HepG2 (cell line): Measurements from ENCODE around the gene FAM89B. TPM values are rescaled to one million over a fixed set of nuclear protein-coding genes. Genes with fewer than 3 reads are reported as not detected.

Experiments used
- ATAC-seq: fragments of 200-7000 bp; cut with Tn5 transposase; 3 replicates; pipeline ENCODE4 v1.9.1; 2020; ENCODE audit warnings: mild to moderate bottlenecking, moderate library complexity
- BruUV-seq: library from RNA; stranded (reverse); fragments of 400-500 nt; replicated peaks from 2 replicates; lab custom pipeline; 2021; lab: Mats Ljungman, UMichigan
- CTCF ChIA-PET: fragments of 300-600 bp; formaldehyde crosslinking; extraction: SDS; loops from one replicate; lab custom pipeline; 2021; ENCODE audit warnings: low total read pairs, inconsistent platforms, low intra/inter-chr PET ratio; lab: Yijun Ruan, JAX
- POLR2A ChIA-PET: fragments of 350-600 bp; sonication (Branson Sonifier 250); formaldehyde crosslinking; loops from one replicate; lab custom pipeline; 2020; ENCODE audit warnings: antibody characterized with exemption, inconsistent platforms; lab: Yijun Ruan, JAX
- DNase-seq: peaks from one replicate; pipeline ENCODE4 v3.0.0-alpha.2; 2015; ENCODE audit warnings: low spot score
- FAIRE-seq: peaks from 3 replicates; lab custom pipeline; 2011; peaks lifted over from hg19 to GRCh38; lab: Jason Lieb, UNC
- H2AFZ ChIP-seq: one replicate; pipeline ENCODE4 v1.6.1; 2011; ENCODE audit warnings: low read length, inconsistent platforms
- H3K27ac ChIP-seq: fragments of 300-600 bp; 3 replicates; pipeline ENCODE4 v1.8.0; 2011; ENCODE audit warnings: mixed run types, mild to moderate bottlenecking, mixed read lengths, low read length, inconsistent platforms; ENCODE audit not compliant: insufficient read depth; ENCODE audit errors: extremely low read length
- H3K27me3 ChIP-seq, 2 experiments: fragments of 200-600 bp in 1 of 2; 2 replicates in 1 of 2; 3 replicates in 1 of 2; pipeline versions ENCODE4 v1.6.0 to v1.8.0; 2011; ENCODE audit warnings: low read length in 2 of 2, mild to moderate bottlenecking in 2 of 2, moderate library complexity in 2 of 2, inconsistent platforms in 1 of 2; ENCODE audit not compliant: insufficient read depth in 2 of 2, control insufficient read depth in 1 of 2
- H3K36me3 ChIP-seq, 2 experiments: fragments of 200-600 bp in 1 of 2; replicated peaks in 1 of 2; 2 replicates in 1 of 2; 3 replicates in 1 of 2; pipeline versions ENCODE4 v1.5.1 to v1.8.0; 2011; ENCODE audit warnings: low read length in 2 of 2, inconsistent platforms in 1 of 2; ENCODE audit not compliant: insufficient read depth in 2 of 2, control insufficient read depth in 1 of 2
- H3K4me1 ChIP-seq: 2 replicates; pipeline ENCODE4 v1.5.1; 2012; ENCODE audit warnings: low read length, inconsistent platforms; ENCODE audit not compliant: insufficient read depth
- H3K4me2 ChIP-seq: 2 replicates; pipeline ENCODE4 v1.6.0; 2011; ENCODE audit warnings: low read depth, low read length, inconsistent platforms
- H3K4me3 ChIP-seq, 3 experiments: fragments of 200-600 bp in 1 of 3; sonication (generic), shearing (Covaris generic) in 1 of 3; replicated peaks in 1 of 3; 2 replicates each; pipeline ENCODE4 v1.5.1; 2011 to 2016; ENCODE audit warnings: low read length in 3 of 3, inconsistent platforms in 2 of 3, low read depth in 2 of 3, mild to moderate bottlenecking in 2 of 3, control low read depth in 1 of 3, mixed read lengths in 1 of 3; ENCODE audit not compliant: insufficient read depth in 1 of 3
- H3K79me2 ChIP-seq: one replicate; pipeline ENCODE4 v1.6.1; 2011; ENCODE audit warnings: low read length, inconsistent platforms; ENCODE audit not compliant: insufficient read depth
- H3K9ac ChIP-seq: 2 replicates; pipeline ENCODE4 v1.6.0; 2011; ENCODE audit warnings: mild to moderate bottlenecking, low read depth, low read length, inconsistent platforms; ENCODE audit not compliant: insufficient read depth
- H3K9me3 ChIP-seq: 2 replicates; pipeline ENCODE4 v1.5.1; 2012; ENCODE audit warnings: mild to moderate bottlenecking, low read length
- H4K20me1 ChIP-seq: 2 replicates; pipeline ENCODE4 v1.6.0; 2011; ENCODE audit warnings: inconsistent platforms, mild to moderate bottlenecking, low read length, moderate library complexity; ENCODE audit not compliant: insufficient read depth
- AGO2 ChIP-seq: fragments of 200-400 bp; formaldehyde crosslinking; optimal IDR thresholded peaks from 2 replicates; pipeline ENCODE3; 2017; ENCODE audit warnings: mild to moderate bottlenecking, low read depth, low read length, moderate library complexity
- EZH2 ChIP-seq: conservative IDR thresholded peaks from 2 replicates; pipeline ENCODE4 v1.6.1; 2012; ENCODE audit warnings: mild to moderate bottlenecking, low read depth, low read length, moderate library complexity
- NKX3-1 ChIP-seq: sonication (generic); formaldehyde crosslinking; IDR thresholded peaks from 2 replicates; pipeline ENCODE4 v1.5.0; 2020; ENCODE audit warnings: missing genetic modification reagents
- RBFOX2 ChIP-seq: fragments of 200-400 bp; formaldehyde crosslinking; IDR thresholded peaks from 2 replicates; pipeline ENCODE4 v1.6.1; 2017; ENCODE audit warnings: low read depth, mild to moderate bottlenecking, low read length
- TAF15 ChIP-seq: fragments of 200-400 bp; formaldehyde crosslinking; IDR thresholded peaks from one replicate; pipeline ENCODE4 v1.6.1; 2018; ENCODE audit warnings: mild to moderate bottlenecking, low read depth, low read length; ENCODE audit not compliant: poor library complexity, severe bottlenecking
- ZNF501 ChIP-seq: sonication (generic); formaldehyde crosslinking; IDR thresholded peaks from 2 replicates; pipeline ENCODE4 v1.5.1; 2020; ENCODE audit warnings: mild to moderate bottlenecking, moderate library complexity, missing genetic modification reagents
- ZNF878 ChIP-seq: sonication (generic); formaldehyde crosslinking; IDR thresholded peaks from 2 replicates; pipeline ENCODE4 v1.8.1; 2023; ENCODE audit warnings: mild to moderate bottlenecking, missing genetic modification reagents, moderate library complexity
- WGBS: methylation state at CpG from one replicate; pipeline ENCODE4 v1.1.6; 2017; ENCODE audit warnings: low lambda C conversion rate; 5-methylcytosine and 5-hydroxymethylcytosine counted together
- in situ Hi-C: cut with HindIII; loops from 2 replicates; pipeline ENCODE4 v1.10.0; 2017; ENCODE audit warnings: low pct_unique_long_range_greater_than_20kb; ENCODE audit not compliant: extremely low pct_ligation_motif_present
- intact Hi-C: fragments of 100-400 bp; cut with micrococcal nuclease; formaldehyde crosslinking; loops from one replicate; pipeline ENCODE4 v1.10.0; 2022; ENCODE audit not compliant: unreplicated experiment
- polyA plus RNA-seq, 8 experiments: library from polyadenylated mRNA; depleted of rRNA in 3 of 8; stranded (reverse) in 7 of 8; unstranded in 1 of 8; fragments of >200 nt; fragmentation: Illumina TruSeq in 4 of 8; extraction: Trizol in 4 of 8; gene quantifications; 2 replicates each; pipeline versions ENCODE4 v1.2.1 to v1.2.3, GENCODE V29; 2011 to 2016; ENCODE audit warnings: low read depth in 4 of 8, missing spikeins in 1 of 8, mixed read lengths in 1 of 8; ENCODE audit not compliant: insufficient read depth in 1 of 8
- total RNA-seq, 5 experiments: library from RNA; depleted of rRNA; stranded (reverse); fragments of >200 nt; fragmentation: Illumina TruSeq; extraction: Trizol; gene quantifications; 2 replicates each; pipeline ENCODE4 v1.2.3, GENCODE V29; 2016; ENCODE audit warnings: low read depth in 1 of 5
- TF ChIP-seq, protein P1 (sequence below): sonication (generic); formaldehyde crosslinking; conservative IDR thresholded peaks from 2 replicates; pipeline ENCODE4 v1.8.0; 2022; ENCODE audit warnings: missing genetic modification reagents
- TF ChIP-seq, protein P2 (sequence below): IDR thresholded peaks from 2 replicates; pipeline ENCODE4 v1.6.1; 2012; ENCODE audit warnings: low read length, improper control_type of control experiment

FAM89B gene
- total and polyA plus RNA-seq, 2 of the 13 experiments (the other 11 are each of a cell fraction or from before 2014, with no cell fraction given) = 5.7 to 8.0 TPM

DNA sequence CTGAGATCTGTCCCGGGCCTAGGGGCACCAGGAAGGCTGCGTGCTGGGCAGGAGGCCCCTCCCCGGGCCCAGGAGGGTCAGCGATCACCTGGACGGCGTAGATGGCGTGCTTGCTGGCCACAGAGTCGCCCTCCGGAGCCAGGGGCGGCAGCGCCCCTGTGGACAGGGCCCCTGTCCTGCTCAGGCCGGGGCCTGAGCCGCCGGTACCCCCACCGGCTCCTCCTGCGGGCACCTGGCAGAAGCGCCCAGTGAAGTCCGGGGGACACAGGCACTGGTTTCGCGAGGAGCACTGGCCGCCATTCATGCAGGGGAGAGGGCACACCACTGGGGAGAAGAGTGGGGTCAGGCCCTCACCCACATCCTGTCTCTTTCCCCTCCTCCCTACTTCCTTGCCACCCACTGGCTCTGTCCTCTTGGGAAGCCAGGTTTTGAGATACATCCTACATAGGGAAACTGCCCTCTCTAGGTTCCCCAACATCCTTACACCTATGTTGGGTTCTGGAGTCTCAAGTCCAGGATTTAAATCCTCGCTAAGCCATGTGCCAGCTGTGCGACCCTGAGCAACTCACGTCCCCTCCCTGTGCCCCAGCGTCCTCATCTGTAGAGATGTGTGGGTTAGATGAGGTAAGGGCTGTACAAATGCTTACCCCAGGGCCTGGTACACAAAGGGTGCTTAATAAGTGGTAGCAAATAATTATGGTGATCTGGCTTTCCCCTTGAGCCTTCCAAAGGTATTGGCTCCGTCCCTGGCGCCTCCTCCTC lies 18.1 kb upstream of the FAM89B start:
- FAIRE-seq = no peak
- WGBS = 94% methylated on average over 16 of the region's 27 CpGs
- ATAC-seq = no peak

More for the DNA sequence above, 18.1 kb upstream of the FAM89B start:
- Histone ChIP-seq H3K9me3 (no peaks in the 10 kb centered on the region), H4K20me1 (peaks cover 10% of the 10 kb centered on the region; the same call in 1 of the 2 replicates), H3K9ac (no peak overlapping the region), H3K36me3 (peaks cover 0 to under 1% of the 10 kb centered on the region in 2 experiments; a peak in 2 of 5 replicates), H3K4me2 (no peak overlapping the region), H2AFZ (no peak overlapping the region), H3K79me2 (peaks cover 8% of the 10 kb centered on the region), H3K27ac (no peak overlapping the region), H3K4me3 (no peak overlapping the region), H3K4me1 (peaks cover 64% of the 10 kb centered on the region), H3K27me3 (no peaks in the 10 kb centered on the region)
- POLR2A ChIA-PET = no interaction called here
- BruUV-seq = no TSS peak
- in situ Hi-C loops = loop anchor here (10.0 kb wide), 1 partner anchor 301 kb away; the partner anchor contains the start of gene CFL1
- CTCF ChIA-PET = no interaction called here
- no peak for TF ChIP-seq NKX3-1 (CRISPR knock-in tag)
- TF ChIP-seq, protein P1, sequence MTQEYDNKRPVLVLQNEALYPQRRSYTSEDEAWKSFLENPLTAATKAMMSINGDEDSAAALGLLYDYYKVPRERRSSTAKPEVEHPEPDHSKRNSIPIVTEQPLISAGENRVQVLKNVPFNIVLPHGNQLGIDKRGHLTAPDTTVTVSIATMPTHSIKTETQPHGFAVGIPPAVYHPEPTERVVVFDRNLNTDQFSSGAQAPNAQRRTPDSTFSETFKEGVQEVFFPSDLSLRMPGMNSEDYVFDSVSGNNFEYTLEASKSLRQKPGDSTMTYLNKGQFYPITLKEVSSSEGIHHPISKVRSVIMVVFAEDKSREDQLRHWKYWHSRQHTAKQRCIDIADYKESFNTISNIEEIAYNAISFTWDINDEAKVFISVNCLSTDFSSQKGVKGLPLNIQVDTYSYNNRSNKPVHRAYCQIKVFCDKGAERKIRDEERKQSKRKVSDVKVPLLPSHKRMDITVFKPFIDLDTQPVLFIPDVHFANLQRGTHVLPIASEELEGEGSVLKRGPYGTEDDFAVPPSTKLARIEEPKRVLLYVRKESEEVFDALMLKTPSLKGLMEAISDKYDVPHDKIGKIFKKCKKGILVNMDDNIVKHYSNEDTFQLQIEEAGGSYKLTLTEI (CRISPR knock-in tag) = no peak
- no peak for TF ChIP-seq ZNF878 (CRISPR knock-in tag)
- peak; percentile 58 for TF ChIP-seq RBFOX2
- TF ChIP-seq, protein P2, sequence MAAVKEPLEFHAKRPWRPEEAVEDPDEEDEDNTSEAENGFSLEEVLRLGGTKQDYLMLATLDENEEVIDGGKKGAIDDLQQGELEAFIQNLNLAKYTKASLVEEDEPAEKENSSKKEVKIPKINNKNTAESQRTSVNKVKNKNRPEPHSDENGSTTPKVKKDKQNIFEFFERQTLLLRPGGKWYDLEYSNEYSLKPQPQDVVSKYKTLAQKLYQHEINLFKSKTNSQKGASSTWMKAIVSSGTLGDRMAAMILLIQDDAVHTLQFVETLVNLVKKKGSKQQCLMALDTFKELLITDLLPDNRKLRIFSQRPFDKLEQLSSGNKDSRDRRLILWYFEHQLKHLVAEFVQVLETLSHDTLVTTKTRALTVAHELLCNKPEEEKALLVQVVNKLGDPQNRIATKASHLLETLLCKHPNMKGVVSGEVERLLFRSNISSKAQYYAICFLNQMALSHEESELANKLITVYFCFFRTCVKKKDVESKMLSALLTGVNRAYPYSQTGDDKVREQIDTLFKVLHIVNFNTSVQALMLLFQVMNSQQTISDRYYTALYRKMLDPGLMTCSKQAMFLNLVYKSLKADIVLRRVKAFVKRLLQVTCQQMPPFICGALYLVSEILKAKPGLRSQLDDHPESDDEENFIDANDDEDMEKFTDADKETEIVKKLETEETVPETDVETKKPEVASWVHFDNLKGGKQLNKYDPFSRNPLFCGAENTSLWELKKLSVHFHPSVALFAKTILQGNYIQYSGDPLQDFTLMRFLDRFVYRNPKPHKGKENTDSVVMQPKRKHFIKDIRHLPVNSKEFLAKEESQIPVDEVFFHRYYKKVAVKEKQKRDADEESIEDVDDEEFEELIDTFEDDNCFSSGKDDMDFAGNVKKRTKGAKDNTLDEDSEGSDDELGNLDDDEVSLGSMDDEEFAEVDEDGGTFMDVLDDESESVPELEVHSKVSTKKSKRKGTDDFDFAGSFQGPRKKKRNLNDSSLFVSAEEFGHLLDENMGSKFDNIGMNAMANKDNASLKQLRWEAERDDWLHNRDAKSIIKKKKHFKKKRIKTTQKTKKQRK = no peak
- peak; percentile 18 for TF ChIP-seq AGO2
- no peak for TF ChIP-seq EZH2
- no peak for TF ChIP-seq ZNF501
- TF ChIP-seq TAF15 = no peak
- no peak for DNase-seq
- intact Hi-C loops = no loop called here
